AG09319 (cell line): ENCODE measurements around the gene TMEM184C.

ENCODE experiments used
- DNase-seq: peaks from one replicate; pipeline ENCODE4 v3.0.0-alpha.2; 2010; ENCODE audit warnings: low read depth; ENCODE audit errors: extremely low read depth
- CTCF ChIP-seq: IDR thresholded peaks from 2 replicates; pipeline ENCODE4 v1.5.1; 2011; ENCODE audit warnings: low read depth, mild to moderate bottlenecking, inconsistent platforms, low read length, moderate library complexity

Gene TMEM184C

GRCh38 chr4:147645099-147645498 is 27.9 kb downstream of the TMEM184C start:
- no peak for TF ChIP-seq CTCF
- no peak for DNase-seq

- TF ChIP-seq CTCF, result no peak
These were observed 31.5 kb downstream of the TMEM184C start for GRCh38 chr4:147648656-147649055.

GRCh38 chr4:147651563-147651962 is 34.4 kb downstream of the TMEM184C start:
- no peak for TF ChIP-seq CTCF
- no peak for DNase-seq

More at GRCh38 chr4:147648656-147649055, 31.5 kb downstream of the TMEM184C start:
- DNase-seq, result no peak

- TF ChIP-seq CTCF, result no peak
- DNase-seq, result no peak
These were observed 38.4 kb downstream of the TMEM184C start for GRCh38 chr4:147655639-147656038.

- TF ChIP-seq CTCF, result no peak
- no peak for DNase-seq
These were observed 41.3 kb downstream of the TMEM184C start for GRCh38 chr4:147658501-147658900.

GRCh38 chr4:147674073-147674472 is 56.9 kb downstream of the TMEM184C start:
- DNase-seq, result no peak

GRCh38 chr4:147674496-147674895 is 57.3 kb downstream of the TMEM184C start:
- no peak for TF ChIP-seq CTCF

More at GRCh38 chr4:147674073-147674472, 56.9 kb downstream of the TMEM184C start:
- TF ChIP-seq CTCF, result no peak

GRCh38 chr4:147678106-147678505 is 60.9 kb downstream of the TMEM184C start:
- no peak for DNase-seq

More at GRCh38 chr4:147674496-147674895, 57.3 kb downstream of the TMEM184C start:
- DNase-seq, result no peak

More at GRCh38 chr4:147678106-147678505, 60.9 kb downstream of the TMEM184C start:
- TF ChIP-seq CTCF, result no peak
